ENCODE measurements around the gene TCERG1L. TPM values are rescaled to one million over a fixed set of nuclear protein-coding genes. Genes with fewer than 3 reads are reported as not detected.

TCERG1L gene
- total RNA-seq, 1 experiment from 2014 or later: 1.5 TPM

DNA sequence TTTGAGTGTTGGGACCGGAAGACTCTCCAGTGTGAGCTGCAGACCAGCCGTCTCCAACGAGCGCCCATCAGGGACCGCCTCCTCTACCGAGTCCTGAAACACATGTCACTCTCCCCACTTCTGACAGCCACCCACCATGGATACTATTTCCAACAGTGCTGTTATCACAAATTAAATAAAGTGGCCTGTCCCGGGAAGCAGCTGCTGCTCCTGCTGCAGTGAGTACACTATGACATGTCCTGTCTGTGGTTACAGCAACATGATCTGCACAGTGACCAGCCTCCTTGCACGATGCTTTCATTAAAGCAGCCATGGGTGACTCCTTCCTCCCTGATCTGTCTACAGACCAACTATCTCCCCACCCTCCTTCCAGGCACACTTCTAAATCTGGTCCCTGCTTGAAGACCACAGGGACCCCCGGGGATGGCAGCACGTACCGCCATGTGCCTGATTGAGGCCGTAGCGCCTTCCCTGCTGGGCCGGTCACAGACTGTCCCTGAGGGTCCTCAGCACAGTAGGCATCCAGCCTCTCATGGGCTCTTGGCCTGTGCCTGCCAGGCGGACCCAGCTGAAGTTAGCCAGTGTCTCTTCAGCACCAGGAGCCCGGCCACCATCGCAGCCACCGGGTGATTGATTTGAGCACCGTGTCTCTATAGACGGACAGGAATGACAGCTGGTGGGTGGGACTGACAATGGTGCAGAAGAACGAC lies 58.8 kb downstream of the TCERG1L start (continued):
- TF ChIP-seq ARID4B (CRISPR knock-in tag; IDR thresholded peaks at IDR 0.05; ENCODE audit: borderline replicate concordance): no peak
- TF ChIP-seq SMAD3 (CRISPR knock-in tag; IDR thresholded peaks at IDR 0.05; ENCODE audit: borderline replicate concordance): no peak
- no peak for TF ChIP-seq SP1 (CRISPR knock-in tag; conservative IDR thresholded peaks at IDR 0.05)
- no peak for TF ChIP-seq TEAD1 (CRISPR knock-in tag; IDR thresholded peaks at IDR 0.05)
- TF ChIP-seq, protein P1, sequence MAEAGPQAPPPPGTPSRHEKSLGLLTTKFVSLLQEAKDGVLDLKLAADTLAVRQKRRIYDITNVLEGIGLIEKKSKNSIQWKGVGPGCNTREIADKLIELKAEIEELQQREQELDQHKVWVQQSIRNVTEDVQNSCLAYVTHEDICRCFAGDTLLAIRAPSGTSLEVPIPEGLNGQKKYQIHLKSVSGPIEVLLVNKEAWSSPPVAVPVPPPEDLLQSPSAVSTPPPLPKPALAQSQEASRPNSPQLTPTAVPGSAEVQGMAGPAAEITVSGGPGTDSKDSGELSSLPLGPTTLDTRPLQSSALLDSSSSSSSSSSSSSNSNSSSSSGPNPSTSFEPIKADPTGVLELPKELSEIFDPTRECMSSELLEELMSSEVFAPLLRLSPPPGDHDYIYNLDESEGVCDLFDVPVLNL (CRISPR knock-in tag; IDR thresholded peaks at IDR 0.05; ENCODE audit: borderline replicate concordance, low read depth): no peak
- TF ChIP-seq ESRRA (CRISPR knock-in tag; IDR thresholded peaks at IDR 0.05; ENCODE audit: borderline replicate concordance): no peak
- TF ChIP-seq, protein P2, sequence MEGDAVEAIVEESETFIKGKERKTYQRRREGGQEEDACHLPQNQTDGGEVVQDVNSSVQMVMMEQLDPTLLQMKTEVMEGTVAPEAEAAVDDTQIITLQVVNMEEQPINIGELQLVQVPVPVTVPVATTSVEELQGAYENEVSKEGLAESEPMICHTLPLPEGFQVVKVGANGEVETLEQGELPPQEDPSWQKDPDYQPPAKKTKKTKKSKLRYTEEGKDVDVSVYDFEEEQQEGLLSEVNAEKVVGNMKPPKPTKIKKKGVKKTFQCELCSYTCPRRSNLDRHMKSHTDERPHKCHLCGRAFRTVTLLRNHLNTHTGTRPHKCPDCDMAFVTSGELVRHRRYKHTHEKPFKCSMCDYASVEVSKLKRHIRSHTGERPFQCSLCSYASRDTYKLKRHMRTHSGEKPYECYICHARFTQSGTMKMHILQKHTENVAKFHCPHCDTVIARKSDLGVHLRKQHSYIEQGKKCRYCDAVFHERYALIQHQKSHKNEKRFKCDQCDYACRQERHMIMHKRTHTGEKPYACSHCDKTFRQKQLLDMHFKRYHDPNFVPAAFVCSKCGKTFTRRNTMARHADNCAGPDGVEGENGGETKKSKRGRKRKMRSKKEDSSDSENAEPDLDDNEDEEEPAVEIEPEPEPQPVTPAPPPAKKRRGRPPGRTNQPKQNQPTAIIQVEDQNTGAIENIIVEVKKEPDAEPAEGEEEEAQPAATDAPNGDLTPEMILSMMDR (IDR thresholded peaks at IDR 0.05): no peak
- TF ChIP-seq ZNF281 (CRISPR knock-in tag; IDR thresholded peaks at IDR 0.05): no peak

- no peak overlapping the region for H3K4me3 Mint-ChIP-seq
- 0 out of 2 replicates have a peak, but pooled peaks cover 2% of the 10 kb centered on the region for H3K4me1 Mint-ChIP-seq
- peaks cover 57% of the 10 kb centered on the region for H3K36me3 Mint-ChIP-seq
- no peak for ATAC-seq
- TF ChIP-seq, protein P3, sequence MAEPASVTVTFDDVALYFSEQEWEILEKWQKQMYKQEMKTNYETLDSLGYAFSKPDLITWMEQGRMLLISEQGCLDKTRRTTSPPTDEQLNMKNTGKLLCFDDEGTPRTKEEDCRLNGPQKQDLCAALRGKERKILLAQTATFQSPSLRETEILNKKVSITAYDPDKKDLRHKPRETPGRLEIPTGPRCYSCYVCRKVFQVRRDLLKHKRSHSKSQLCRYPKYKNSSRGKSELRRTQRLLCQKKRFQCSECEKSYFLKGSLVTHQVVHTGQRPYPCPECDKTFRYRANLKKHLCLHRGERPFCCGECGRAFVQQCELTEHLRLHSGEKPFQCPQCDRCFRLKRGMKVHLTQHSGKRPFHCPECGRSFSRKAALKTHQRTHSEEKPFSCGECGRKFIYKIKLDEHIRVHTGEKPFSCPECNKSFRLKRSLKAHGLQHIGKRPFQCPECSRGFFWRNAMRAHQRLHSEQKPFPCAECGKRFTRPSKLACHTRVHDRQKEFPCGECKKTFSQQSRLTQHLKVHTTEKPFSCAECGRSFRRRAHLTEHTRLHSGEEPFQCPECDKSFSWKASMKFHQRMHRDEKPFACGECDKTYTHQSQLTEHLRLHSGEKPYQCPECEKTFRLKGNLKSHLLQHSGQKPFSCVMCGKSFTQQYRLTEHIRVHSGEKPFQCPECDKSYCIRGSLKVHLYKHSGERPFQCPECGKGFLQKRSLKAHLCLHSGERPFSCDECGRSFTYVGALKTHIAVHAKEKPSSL (CRISPR knock-in tag; conservative IDR thresholded peaks at IDR 0.05): no peak
- TF ChIP-seq CREB1 (CRISPR knock-in tag; IDR thresholded peaks at IDR 0.05) (no peak), NR2C2 (CRISPR knock-in tag; IDR thresholded peaks at IDR 0.05) (no peak), ZBTB21 (CRISPR knock-in tag; IDR thresholded peaks at IDR 0.05; ENCODE audit: borderline replicate concordance) (no peak), NFE2L1 (CRISPR knock-in tag; IDR thresholded peaks at IDR 0.05) (no peak), ATF3 (CRISPR knock-in tag; conservative IDR thresholded peaks at IDR 0.05) (no peak), ZNF512 (CRISPR knock-in tag; IDR thresholded peaks at IDR 0.05; ENCODE audit: borderline replicate concordance) (no peak), ZBTB43 (CRISPR knock-in tag; IDR thresholded peaks at IDR 0.05) (no peak), ETV6 (CRISPR knock-in tag; IDR thresholded peaks at IDR 0.05) (no peak)
- ChIA-PET POLR2A (no interaction called here), CTCF (no interaction called here)
- H3K27me3 Mint-ChIP-seq (ENCODE audit: low read depth): peaks cover 7% of the 10 kb centered on the region
- no peak overlapping the region for H3K27ac Mint-ChIP-seq
- DNase-seq (ENCODE audit: low spot score): no peak
- peaks cover 54% of the 10 kb centered on the region for H3K9me3 Mint-ChIP-seq
Measured at GRCh38 chr10:131251146-131251541, 60.4 kb downstream of the TCERG1L start.

Data from WTC11 (cell line).